ENCODE measurements around the gene QPCT.

The QPCT gene

GRCh38 chr2:37354531-37354930 is 10.1 kb downstream of the QPCT start:
- DNase-seq (ENCODE audit: low read depth in 1 of 2, low spot score in 1 of 2), result no peak
- in situ Hi-C loops (cut with HindIII; ENCODE audit: low pct_unique_long_range_greater_than_20kb, low sequenced_read_pairs), result no loop called here
- no peak for TF ChIP-seq JUND (IDR thresholded peaks at IDR 0.05; ENCODE audit: low read depth)

- in situ Hi-C loops (cut with HindIII; ENCODE audit: low pct_unique_long_range_greater_than_20kb, low sequenced_read_pairs), result no loop called here
- no peak for DNase-seq (ENCODE audit: low read depth in 1 of 2, low spot score in 1 of 2)
- TF ChIP-seq JUND (IDR thresholded peaks at IDR 0.05; ENCODE audit: low read depth), result no peak
These were observed 11.3 kb downstream of the QPCT start for GRCh38 chr2:37355735-37356134.

- TF ChIP-seq JUND (IDR thresholded peaks at IDR 0.05; ENCODE audit: low read depth), result no peak
- in situ Hi-C loops (cut with HindIII; ENCODE audit: low pct_unique_long_range_greater_than_20kb, low sequenced_read_pairs), result no loop called here
- no peak for DNase-seq (ENCODE audit: low read depth in 1 of 2, low spot score in 1 of 2)
These were observed 11.9 kb downstream of the QPCT start for GRCh38 chr2:37356299-37356698.

GRCh38 chr2:37357069-37357468 is 12.6 kb downstream of the QPCT start:
- DNase-seq (ENCODE audit: low read depth in 1 of 2, low spot score in 1 of 2), result no peak
- in situ Hi-C loops (cut with HindIII; ENCODE audit: low pct_unique_long_range_greater_than_20kb, low sequenced_read_pairs), result no loop called here
- TF ChIP-seq JUND (IDR thresholded peaks at IDR 0.05; ENCODE audit: low read depth), result no peak

GRCh38 chr2:37357530-37357929 is 13.1 kb downstream of the QPCT start:
- no peak for TF ChIP-seq JUND (IDR thresholded peaks at IDR 0.05; ENCODE audit: low read depth)
- no peak for DNase-seq (ENCODE audit: low read depth in 1 of 2, low spot score in 1 of 2)
- in situ Hi-C loops (cut with HindIII; ENCODE audit: low pct_unique_long_range_greater_than_20kb, low sequenced_read_pairs), result no loop called here

GRCh38 chr2:37358466-37358865 is 14.0 kb downstream of the QPCT start:
- in situ Hi-C loops (cut with HindIII; ENCODE audit: low pct_unique_long_range_greater_than_20kb, low sequenced_read_pairs), result no loop called here
- TF ChIP-seq JUND (IDR thresholded peaks at IDR 0.05; ENCODE audit: low read depth), result no peak
- DNase-seq (ENCODE audit: low read depth in 1 of 2, low spot score in 1 of 2), result no peak

GRCh38 chr2:37361216-37361815 is 16.9 kb downstream of the QPCT start:
- TF ChIP-seq JUND (IDR thresholded peaks at IDR 0.05; ENCODE audit: low read depth), result no peak
- in situ Hi-C loops (cut with HindIII; ENCODE audit: low pct_unique_long_range_greater_than_20kb, low sequenced_read_pairs), result no loop called here

GRCh38 chr2:37361994-37362698 is 17.7 kb downstream of the QPCT start:
- no peak for TF ChIP-seq JUND (IDR thresholded peaks at IDR 0.05; ENCODE audit: low read depth)
- DNase-seq (ENCODE audit: low read depth in 1 of 2, low spot score in 1 of 2), result no peak
- in situ Hi-C loops (cut with HindIII; ENCODE audit: low pct_unique_long_range_greater_than_20kb, low sequenced_read_pairs), result no loop called here

More at GRCh38 chr2:37361216-37361815, 16.9 kb downstream of the QPCT start:
- DNase-seq (ENCODE audit: low read depth in 1 of 2, low spot score in 1 of 2), result no peak

- no peak for TF ChIP-seq JUND (IDR thresholded peaks at IDR 0.05; ENCODE audit: low read depth)
- DNase-seq (ENCODE audit: low read depth in 1 of 2, low spot score in 1 of 2), result peak in 1 of 2 experiments; percentile 75
- in situ Hi-C loops (cut with HindIII; ENCODE audit: low pct_unique_long_range_greater_than_20kb, low sequenced_read_pairs), result no loop called here
These were observed 19.9 kb downstream of the QPCT start for GRCh38 chr2:37364351-37364750.

GRCh38 chr2:37365669-37366068 is 21.2 kb downstream of the QPCT start:
- TF ChIP-seq JUND (IDR thresholded peaks at IDR 0.05; ENCODE audit: low read depth), result no peak
- in situ Hi-C loops (cut with HindIII; ENCODE audit: low pct_unique_long_range_greater_than_20kb, low sequenced_read_pairs), result no loop called here
- peak in 1 of 2 experiments; percentile 45 for DNase-seq (ENCODE audit: low read depth in 1 of 2, low spot score in 1 of 2)

- no peak for DNase-seq (ENCODE audit: low read depth in 1 of 2, low spot score in 1 of 2)
- TF ChIP-seq JUND (IDR thresholded peaks at IDR 0.05; ENCODE audit: low read depth), result no peak
- in situ Hi-C loops (cut with HindIII; ENCODE audit: low pct_unique_long_range_greater_than_20kb, low sequenced_read_pairs), result no loop called here
These were observed 22.3 kb downstream of the QPCT start for GRCh38 chr2:37366773-37367172.

GRCh38 chr2:37367310-37367709 is 22.9 kb downstream of the QPCT start:
- in situ Hi-C loops (cut with HindIII; ENCODE audit: low pct_unique_long_range_greater_than_20kb, low sequenced_read_pairs), result no loop called here
- no peak for TF ChIP-seq JUND (IDR thresholded peaks at IDR 0.05; ENCODE audit: low read depth)
- no peak for DNase-seq (ENCODE audit: low read depth in 1 of 2, low spot score in 1 of 2)

GRCh38 chr2:37367984-37368383 is 23.6 kb downstream of the QPCT start:
- DNase-seq (ENCODE audit: low read depth in 1 of 2, low spot score in 1 of 2), result no peak
- in situ Hi-C loops (cut with HindIII; ENCODE audit: low pct_unique_long_range_greater_than_20kb, low sequenced_read_pairs), result no loop called here
- TF ChIP-seq JUND (IDR thresholded peaks at IDR 0.05; ENCODE audit: low read depth), result no peak
